ENCODE data around the gene CACUL1.

The CACUL1 gene

GRCh38 chr10:118764195-118764594 is 9.4 kb upstream of the CACUL1 start:
- TF ChIP-seq CTCF (IDR thresholded peaks at IDR 0.05; ENCODE audit: poor library complexity, severe bottlenecking) = no peak

GRCh38 chr10:118763202-118763988 is 8.6 kb upstream of the CACUL1 start:
- Histone ChIP-seq H3K4me3 (ENCODE audit: severe bottlenecking) (no peak overlapping the region), H3K36me3 (ENCODE audit: low read depth) (no peaks in the 10 kb centered on the region), H3K27ac (ENCODE audit: poor library complexity, severe bottlenecking) (no peak overlapping the region), H3K27me3 (ENCODE audit: insufficient read depth, poor library complexity, severe bottlenecking) (no peaks in the 10 kb centered on the region), H3K9me3 (ENCODE audit: severe bottlenecking) (no peaks in the 10 kb centered on the region), H3K4me1 (ENCODE audit: insufficient read depth, poor library complexity, severe bottlenecking) (no peaks in the 10 kb centered on the region)
- no peak for ATAC-seq (ENCODE audit: low read depth)
- DNase-seq (ENCODE audit: low spot score) = no peak
- no peak for TF ChIP-seq CTCF (IDR thresholded peaks at IDR 0.05; ENCODE audit: poor library complexity, severe bottlenecking)

More at GRCh38 chr10:118764195-118764594, 9.4 kb upstream of the CACUL1 start:
- H3K4me3 ChIP-seq (ENCODE audit: severe bottlenecking) = no peak overlapping the region
- ATAC-seq (ENCODE audit: low read depth) (no peak), DNase-seq (ENCODE audit: low spot score) (no peak)
- H3K27me3 ChIP-seq (ENCODE audit: insufficient read depth, poor library complexity, severe bottlenecking) = no peaks in the 10 kb centered on the region
- no peak overlapping the region for H3K27ac ChIP-seq (ENCODE audit: poor library complexity, severe bottlenecking)
- H3K36me3 ChIP-seq (ENCODE audit: low read depth) = no peaks in the 10 kb centered on the region
- H3K4me1 ChIP-seq (ENCODE audit: insufficient read depth, poor library complexity, severe bottlenecking) = no peaks in the 10 kb centered on the region
- no peaks in the 10 kb centered on the region for H3K9me3 ChIP-seq (ENCODE audit: severe bottlenecking)

DNA sequence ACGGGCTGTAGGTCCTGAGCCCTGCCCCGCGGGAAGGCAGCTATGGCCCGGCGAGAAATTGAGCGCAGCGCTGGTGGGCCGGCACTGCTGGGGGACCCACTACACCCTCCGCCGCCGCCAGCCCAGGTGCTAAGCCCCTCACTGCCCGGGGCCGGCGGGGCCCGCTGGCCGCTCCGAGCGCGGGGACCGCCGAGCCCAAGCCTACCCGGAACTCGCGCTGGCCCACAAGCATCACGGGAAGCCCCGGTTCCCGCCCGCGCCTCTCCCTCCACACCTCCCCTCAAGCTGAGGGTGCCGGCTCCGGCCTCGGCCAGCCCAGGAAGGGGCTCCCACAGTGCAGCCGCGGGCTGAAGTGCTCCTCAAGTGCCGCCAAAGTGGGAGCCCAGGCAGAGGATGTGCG is 5.5 kb upstream of the CACUL1 start:
- no peaks in the 10 kb centered on the region for H3K27me3 ChIP-seq (ENCODE audit: insufficient read depth, poor library complexity, severe bottlenecking)
- no peak for ATAC-seq (ENCODE audit: low read depth)
- no peak for DNase-seq (ENCODE audit: low spot score)
- no peak for TF ChIP-seq CTCF (IDR thresholded peaks at IDR 0.05; ENCODE audit: poor library complexity, severe bottlenecking)
- H3K27ac ChIP-seq (ENCODE audit: poor library complexity, severe bottlenecking) = no peak overlapping the region
- no peaks in the 10 kb centered on the region for H3K4me1 ChIP-seq (ENCODE audit: insufficient read depth, poor library complexity, severe bottlenecking)
- H3K9me3 ChIP-seq (ENCODE audit: severe bottlenecking) = no peaks in the 10 kb centered on the region
- no peak overlapping the region for H3K4me3 ChIP-seq (ENCODE audit: severe bottlenecking)
- no peaks in the 10 kb centered on the region for H3K36me3 ChIP-seq (ENCODE audit: low read depth)

- H3K27ac ChIP-seq (ENCODE audit: poor library complexity, severe bottlenecking) = no peak overlapping the region
- H3K36me3 ChIP-seq (ENCODE audit: low read depth) = no peaks in the 10 kb centered on the region
- no peaks in the 10 kb centered on the region for H3K4me1 ChIP-seq (ENCODE audit: insufficient read depth, poor library complexity, severe bottlenecking)
- no peak for TF ChIP-seq CTCF (IDR thresholded peaks at IDR 0.05; ENCODE audit: poor library complexity, severe bottlenecking)
- H3K27me3 ChIP-seq (ENCODE audit: insufficient read depth, poor library complexity, severe bottlenecking) = no peaks in the 10 kb centered on the region
- H3K9me3 ChIP-seq (ENCODE audit: severe bottlenecking) = no peaks in the 10 kb centered on the region
- no peak for DNase-seq (ENCODE audit: low spot score)
- no peak overlapping the region for H3K4me3 ChIP-seq (ENCODE audit: severe bottlenecking)
- ATAC-seq (ENCODE audit: low read depth) = no peak
These were observed 3.7 kb upstream of the CACUL1 start for GRCh38 chr10:118758449-118758848.

- peak; percentile 57 for DNase-seq (ENCODE audit: low spot score)
- H3K9me3 ChIP-seq (ENCODE audit: severe bottlenecking) = no peaks in the 10 kb centered on the region
- ATAC-seq (ENCODE audit: low read depth) = peak; percentile 18
- H3K36me3 ChIP-seq (ENCODE audit: low read depth) = peaks cover 4% of the 10 kb centered on the region; the same call in 1 of the 2 replicates
- peak overlapping the region; percentile 78 for H3K4me3 ChIP-seq (ENCODE audit: severe bottlenecking)
- no peaks in the 10 kb centered on the region for H3K27me3 ChIP-seq (ENCODE audit: insufficient read depth, poor library complexity, severe bottlenecking)
- peaks cover 16% of the 10 kb centered on the region for H3K4me1 ChIP-seq (ENCODE audit: insufficient read depth, poor library complexity, severe bottlenecking)
- TF ChIP-seq CTCF (IDR thresholded peaks at IDR 0.05; ENCODE audit: poor library complexity, severe bottlenecking) = no peak
- peak overlapping the region; percentile 73 for H3K27ac ChIP-seq (ENCODE audit: poor library complexity, severe bottlenecking)
These were observed 578 bp downstream of the CACUL1 start for GRCh38 chr10:118754229-118754555.
